SKM-1 (cell line): ENCODE measurements around the gene SECTM1.
"Not testable (repeated sequence)": the region's sequence is repeated elsewhere in the genome, so short reads cannot be mapped to it uniquely, and the experiment has no call there.

ENCODE experiments used
- DNase-seq: peaks from one replicate; lab custom pipeline; 2025; ENCODE audit not compliant: unreplicated experiment; lab: John Stamatoyannopoulos, UW

The SECTM1 gene

DNA sequence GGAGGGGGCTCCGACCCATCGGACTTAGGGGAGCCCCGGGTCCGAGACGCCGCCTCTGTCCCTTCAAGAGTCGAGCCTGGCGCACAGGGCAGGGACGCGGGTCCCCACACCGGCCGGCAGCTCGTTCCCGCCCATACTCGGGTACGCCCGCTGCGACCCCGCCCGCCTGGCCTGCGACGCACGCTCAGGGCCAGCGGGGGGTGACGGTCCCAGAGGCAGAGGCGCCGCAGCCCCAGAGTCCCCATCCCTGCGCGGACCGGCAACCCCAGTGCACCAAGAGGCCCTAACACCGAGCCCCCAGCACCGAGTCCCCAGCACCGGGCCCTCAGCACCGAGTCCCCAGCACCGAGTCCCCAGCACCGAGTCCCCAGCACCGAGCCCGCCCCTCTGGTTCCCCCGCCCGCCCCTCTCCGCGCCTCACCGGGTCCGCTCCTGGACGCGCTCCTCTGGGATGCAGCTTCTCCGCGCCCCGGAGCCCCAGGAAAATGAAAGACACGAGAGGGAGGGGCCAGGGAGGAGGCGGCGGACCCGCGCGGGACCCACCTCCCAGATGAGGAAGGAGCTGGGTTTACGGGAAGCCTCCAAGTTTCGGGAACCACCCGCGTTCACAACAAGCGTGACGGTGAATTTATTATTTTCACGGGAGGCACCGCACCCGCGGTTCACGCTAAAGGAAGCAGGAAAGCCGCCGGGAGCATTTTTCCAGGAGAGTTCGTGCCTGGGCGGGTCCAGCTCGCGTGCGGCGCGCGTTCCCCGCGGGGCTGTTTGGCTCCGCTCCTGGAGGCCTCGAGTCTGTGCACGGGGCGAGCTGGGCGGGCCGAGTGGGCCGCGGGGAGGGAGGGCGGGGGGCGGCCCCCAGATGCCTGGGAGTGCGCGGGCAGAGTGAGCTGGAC is at the start of gene SECTM1:
Gene SECTM1 (minus strand): TSS at position 488 of the 893 bp plus-strand sequence. CDS start 6,526 bp downstream, outside the sequence.
- no peak for DNase-seq

GRCh38 chr17:82382933-82383255 is 49.3 kb upstream of the SECTM1 start:
- no peak for DNase-seq

DNA sequence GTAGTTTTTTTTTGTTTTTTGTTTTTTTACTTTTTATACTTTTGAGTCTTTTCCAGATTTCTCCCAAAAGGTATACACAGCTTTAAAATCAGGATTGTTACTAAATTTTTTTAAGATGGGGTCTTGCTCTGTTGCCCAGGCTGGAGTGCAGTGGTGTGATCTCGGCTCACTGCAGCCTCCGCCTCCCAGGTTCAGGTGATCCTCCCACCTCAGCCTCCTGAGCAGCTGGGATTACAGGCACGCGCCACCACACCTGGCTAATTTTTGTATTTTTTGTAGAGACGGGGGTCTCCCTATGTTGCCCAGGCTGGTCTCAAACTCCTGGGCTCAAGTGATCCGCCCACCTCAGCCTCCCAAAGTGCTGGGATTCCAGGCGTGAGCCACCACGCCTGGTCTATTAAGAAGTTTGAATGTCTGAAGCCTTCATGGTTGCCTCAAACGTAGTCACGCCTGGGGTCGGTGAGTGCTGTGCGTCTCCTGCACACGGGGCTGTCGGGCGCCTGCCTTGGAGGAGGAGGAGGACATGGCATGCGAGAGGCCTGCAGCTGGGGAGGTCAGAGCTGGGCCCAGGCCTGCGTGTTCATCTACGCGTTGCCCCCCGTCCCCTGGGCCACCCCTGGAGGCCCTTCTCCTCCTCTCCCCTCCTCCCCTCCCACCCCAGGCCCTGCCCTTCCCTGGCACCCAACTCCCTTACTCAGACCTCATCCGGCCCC is 48.8 kb upstream of the SECTM1 start:
- DNase-seq = not testable (repeated sequence)

DNA sequence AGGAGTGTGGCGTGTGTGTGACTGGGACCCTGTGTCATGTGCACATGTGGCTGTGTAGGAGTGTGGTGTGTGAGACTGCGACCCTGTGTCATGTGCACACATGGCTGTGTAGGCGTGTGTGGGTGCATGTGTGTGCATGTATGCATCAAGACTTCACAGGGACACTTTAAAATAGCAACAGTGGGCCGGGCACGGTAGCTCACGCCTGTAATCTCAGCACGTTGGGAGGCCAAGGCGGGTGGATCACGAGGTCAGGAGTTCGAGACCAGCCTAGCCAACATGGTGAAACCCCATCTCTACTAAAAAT is 48.1 kb upstream of the SECTM1 start:
- not testable (repeated sequence) for DNase-seq

DNA sequence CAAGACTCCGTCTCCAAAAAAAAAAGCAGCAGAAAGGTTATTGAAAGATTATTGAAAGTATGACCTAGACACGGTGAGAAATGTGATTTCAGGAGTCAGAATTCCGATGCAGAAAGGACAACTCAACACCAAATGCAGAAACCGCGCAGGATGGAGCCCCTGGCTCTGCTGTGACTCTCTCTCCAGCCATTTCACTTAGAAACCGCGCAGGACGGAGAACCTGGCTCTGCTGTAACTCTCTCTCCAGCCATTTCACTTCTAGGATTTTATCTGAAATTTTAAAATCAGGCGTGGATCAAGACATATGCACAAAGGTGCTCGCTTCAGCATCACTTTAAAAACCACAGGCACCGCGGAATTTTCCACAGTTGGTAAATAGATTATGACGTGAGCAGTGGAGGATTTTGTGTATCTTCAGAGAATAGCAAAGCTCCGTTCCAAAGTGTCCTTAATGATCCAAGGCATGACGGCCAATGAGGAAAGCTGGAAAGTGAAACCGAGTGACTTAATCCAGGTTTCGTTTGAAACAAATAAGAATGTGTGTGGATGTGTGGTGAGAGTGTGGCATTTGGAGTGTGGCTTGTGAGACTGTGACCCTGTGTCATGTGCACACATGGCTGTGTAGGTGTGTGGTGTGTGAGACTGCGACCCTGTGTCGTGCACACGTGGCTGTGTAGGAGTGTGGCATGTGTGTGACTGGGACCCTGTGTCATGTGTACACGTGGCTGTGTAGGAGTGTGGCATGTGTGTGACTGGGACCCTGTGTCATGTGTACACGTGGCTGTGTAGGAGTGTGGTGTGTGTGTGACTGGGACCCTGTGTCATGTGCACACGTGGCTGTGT is 47.5 kb upstream of the SECTM1 start:
- no peak for DNase-seq

- no peak for DNase-seq
Measured at GRCh38 chr17:82378741-82379021, 45.1 kb upstream of the SECTM1 start.

DNA sequence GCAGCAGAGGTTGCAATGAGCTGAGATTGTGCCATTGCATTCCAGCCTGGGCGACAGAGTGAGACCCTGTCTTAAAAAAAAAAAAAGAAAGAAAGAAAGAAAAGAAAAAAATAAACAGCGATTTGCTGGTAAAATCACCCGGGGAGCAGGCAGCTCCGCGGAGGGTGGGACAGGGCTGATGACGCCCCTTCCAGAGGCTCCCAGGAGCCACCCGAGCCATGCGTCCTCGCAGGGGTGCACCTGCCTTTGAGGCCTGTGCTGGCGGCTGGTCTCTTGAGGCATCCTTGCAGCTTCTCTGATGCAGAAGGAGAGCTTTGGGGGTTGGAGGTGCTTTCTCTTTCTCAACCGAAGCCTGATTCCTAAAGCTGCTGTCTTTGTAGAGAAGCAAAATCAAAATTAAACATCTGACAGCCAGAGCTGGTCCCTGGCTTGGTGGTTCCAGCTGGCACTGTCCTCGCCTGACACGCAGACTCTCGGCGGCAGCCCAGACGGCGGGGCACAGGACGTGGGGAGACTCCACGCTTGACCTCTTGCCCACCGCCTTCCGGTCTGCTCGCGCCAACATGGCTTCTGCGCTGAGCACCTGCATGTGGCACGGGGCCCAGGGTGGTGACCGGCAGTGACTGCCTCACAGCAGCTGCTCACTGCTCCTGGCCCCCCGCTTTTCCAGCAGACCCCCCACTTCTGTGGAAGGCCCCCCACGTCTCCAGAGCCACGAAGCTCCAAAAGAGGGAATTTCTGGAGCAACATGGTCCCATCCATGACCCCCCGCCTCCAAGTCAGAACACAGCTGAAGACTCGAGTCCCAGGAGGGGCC is 44.6 kb upstream of the SECTM1 start:
- DNase-seq = no peak

GRCh38 chr17:82377294-82377693 is 43.7 kb upstream of the SECTM1 start:
- DNase-seq = not testable (repeated sequence)

DNA sequence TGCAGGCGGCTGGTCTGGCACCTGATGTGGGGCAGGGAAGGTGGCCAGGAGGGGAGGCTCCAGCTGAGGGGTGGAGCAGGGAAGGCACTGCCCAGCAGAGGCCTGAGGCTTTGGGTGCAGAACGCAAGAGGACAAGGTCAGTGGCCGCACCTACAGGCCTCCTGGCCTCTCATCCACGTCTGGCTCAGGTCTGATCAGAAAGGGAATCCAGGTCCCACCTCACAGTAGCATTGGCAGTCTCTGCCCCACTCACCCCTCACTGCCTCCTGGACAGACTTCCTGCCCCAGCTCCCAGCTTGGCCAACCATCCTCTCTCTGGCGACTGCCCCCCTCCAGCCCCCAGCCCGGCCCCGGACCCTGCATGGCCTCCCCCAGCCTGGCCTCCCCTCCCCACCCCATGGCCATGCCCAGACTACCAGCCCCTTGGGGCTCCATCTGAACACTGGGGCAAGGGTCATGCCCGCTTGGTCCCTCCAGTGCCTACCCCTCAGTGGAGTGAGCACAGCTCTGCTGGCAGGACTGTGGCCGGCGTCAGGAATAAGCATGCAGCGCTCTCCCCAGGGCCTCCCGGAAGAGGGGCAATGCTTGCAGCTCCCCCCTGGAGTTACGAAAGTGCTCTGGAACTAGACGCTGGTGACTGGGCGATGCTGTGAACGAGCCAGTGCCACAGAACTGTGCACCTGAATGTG is 42.6 kb upstream of the SECTM1 start:
- DNase-seq = no peak

DNA sequence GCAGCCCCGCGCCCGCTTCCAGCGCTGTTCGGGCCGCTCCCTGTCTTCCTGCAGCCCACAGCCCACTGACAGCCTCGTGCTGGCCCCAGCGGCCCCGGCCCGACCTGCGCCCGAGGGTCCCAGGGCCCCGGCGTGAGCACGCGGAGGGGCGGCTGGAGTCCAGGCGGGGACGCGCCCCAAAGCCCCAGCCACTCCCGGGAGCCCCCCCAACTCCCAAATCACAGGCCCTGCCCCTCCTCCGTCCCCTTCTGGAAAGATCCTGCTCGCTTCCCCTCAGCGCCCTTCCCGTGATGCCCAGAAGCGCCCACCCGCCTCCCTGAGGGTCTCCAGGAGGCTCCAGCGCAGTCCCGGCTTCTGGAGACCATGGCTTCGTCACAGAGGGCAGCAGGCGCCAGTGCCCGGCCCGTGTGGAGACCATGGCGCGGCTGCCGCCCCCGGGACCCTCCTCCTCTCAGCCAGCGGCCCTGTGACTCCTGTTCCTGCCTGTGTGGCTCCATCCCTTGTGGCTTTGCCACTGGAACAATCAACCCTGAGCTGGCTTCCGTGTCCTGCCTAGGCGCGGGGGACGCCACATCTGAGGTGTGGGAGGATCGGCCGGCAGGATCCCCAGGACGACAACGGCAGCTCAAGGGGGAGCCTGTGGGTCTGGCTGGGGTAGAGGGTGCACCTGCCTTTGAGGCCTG is 41.9 kb upstream of the SECTM1 start:
- no peak for DNase-seq

GRCh38 chr17:82374626-82375331 is 41.2 kb upstream of the SECTM1 start:
- no peak for DNase-seq

GRCh38 chr17:82373731-82374625 is 40.4 kb upstream of the SECTM1 start:
- DNase-seq = no peak

DNA sequence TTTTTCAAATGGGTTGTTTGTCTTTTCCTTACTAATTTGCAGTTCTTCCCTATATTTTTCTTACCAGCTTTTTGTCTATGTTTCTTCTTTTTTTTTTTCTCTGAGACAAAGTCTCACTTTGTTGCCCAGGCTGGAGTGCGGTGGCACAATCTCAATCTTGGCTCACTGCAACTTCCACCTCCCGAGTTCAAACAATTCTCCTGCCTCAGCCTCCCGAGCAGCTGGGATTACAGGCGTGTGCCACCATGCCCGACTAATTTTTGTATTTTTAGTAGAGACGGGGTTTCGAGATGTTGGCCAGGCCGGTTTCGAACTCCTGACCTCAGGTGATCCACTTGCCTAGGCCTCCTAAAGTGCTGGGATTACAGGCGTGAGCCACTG is 39.5 kb upstream of the SECTM1 start:
- not testable (repeated sequence) for DNase-seq

- no peak for DNase-seq
Measured at GRCh38 chr17:82372249-82373071, 38.9 kb upstream of the SECTM1 start.

DNA sequence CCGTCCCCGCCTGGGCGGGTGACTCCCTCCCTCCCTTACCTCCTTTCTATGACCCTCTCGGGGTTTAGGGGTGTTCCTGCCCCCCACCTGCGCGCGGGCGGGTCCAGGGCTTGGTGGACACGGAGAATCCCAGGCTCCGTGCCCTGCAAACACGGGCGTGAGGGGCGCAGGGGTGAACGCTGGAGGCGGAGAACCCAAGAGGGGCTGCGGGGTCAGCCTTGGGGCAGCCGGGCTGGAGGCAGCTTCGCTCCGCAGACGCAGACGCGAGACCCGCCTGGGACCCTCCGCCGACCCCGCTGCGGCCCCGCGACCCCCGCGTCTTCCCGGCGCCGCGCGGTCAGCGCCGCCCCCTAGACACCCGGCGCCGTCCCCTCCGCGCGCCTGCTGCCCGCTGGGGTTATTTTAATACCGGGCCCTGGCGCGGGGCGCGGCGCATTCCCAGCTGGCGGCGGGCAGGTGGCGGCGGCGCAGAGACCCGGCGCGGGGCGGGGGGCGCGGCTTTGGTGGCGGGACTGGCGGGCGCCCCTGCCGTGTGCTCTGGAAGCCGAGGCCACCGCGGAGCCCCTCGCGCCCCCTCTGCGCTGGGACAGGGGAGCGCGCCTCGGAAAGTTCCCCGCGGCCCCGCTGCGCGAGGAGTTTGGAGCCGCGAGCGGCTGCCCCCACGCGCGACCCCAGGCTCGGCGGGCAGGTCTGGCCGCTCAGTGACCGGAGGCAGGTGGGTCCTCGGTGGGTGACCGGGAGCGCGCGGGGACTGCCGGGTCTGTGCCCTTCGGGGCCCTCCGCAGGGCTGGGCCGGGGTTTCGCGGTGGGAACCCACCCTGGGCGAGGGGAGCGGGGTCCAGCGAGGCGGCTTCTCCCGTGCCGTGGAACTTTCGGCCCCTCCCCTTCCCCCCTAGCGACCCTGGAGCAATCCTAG is 38.0 kb upstream of the SECTM1 start, which contains the start of gene UTS2R:
Gene UTS2R (plus strand): TSS at position 433 of the 916 bp plus-strand sequence. CDS start 2,560 bp downstream, outside the sequence.
- DNase-seq = no peak
